ENCODE data around the gene NTNG2.

GRCh38 chr9:132157347-132158116, 4.3 kb upstream of the NTNG2 start:
- no peak for TF ChIP-seq POLR2A (IDR thresholded peaks at IDR 0.05)
- no peak for TF ChIP-seq CTCF (IDR thresholded peaks at IDR 0.05)
- TF ChIP-seq POLR2AphosphoS5 (IDR thresholded peaks at IDR 0.05; ENCODE audit: insufficient read depth in 1 of 2, low read depth in 1 of 2): no peak

Measured in vagina (tissue), 2 donors.